ENCODE measurements around the gene ELOVL2. TPM values are rescaled to one million over a fixed set of nuclear protein-coding genes. Genes with fewer than 3 reads are reported as not detected.

Gene ELOVL2
- total and polyA plus RNA-seq, 4 donors: 21.5 to 83.5 (median 44.3) TPM

GRCh38 chr6:11083491-11083890 lies 39.4 kb upstream of the ELOVL2 start:
- Histone ChIP-seq H3K9me3 (ENCODE audit: control insufficient read depth, insufficient read depth, low read length) (no peaks in the 10 kb centered on the region), H3K27ac (ENCODE audit: low read depth, low read length) (no peak overlapping the region), H3K4me1 (ENCODE audit: control insufficient read depth, insufficient read depth, low read length) (no peaks in the 10 kb centered on the region), H3K27me3 (ENCODE audit: control insufficient read depth, insufficient read depth, low read length) (no peaks in the 10 kb centered on the region), H3K36me3 (ENCODE audit: control insufficient read depth, insufficient read depth, low read length) (no peaks in the 10 kb centered on the region), H3K4me3 (ENCODE audit: low read depth, low read length) (no peak overlapping the region)
- DNase-seq (ENCODE audit: low read depth in 4 of 6, low spot score in 6 of 6): no peak
- no CpG with 5 or more reads among the region's 4 CpGs for WGBS (ENCODE audit: insufficient coverage)

GRCh38 chr6:11080296-11080695 lies 36.2 kb upstream of the ELOVL2 start:
- WGBS (ENCODE audit: insufficient coverage): no CpG with 5 or more reads among the region's 3 CpGs
- Histone ChIP-seq H3K27ac (ENCODE audit: low read depth, low read length) (no peak overlapping the region), H3K4me1 (ENCODE audit: control insufficient read depth, insufficient read depth, low read length) (no peaks in the 10 kb centered on the region), H3K36me3 (ENCODE audit: control insufficient read depth, insufficient read depth, low read length) (no peaks in the 10 kb centered on the region), H3K27me3 (ENCODE audit: control insufficient read depth, insufficient read depth, low read length) (no peaks in the 10 kb centered on the region), H3K9me3 (ENCODE audit: control insufficient read depth, insufficient read depth, low read length) (no peaks in the 10 kb centered on the region), H3K4me3 (ENCODE audit: low read depth, low read length) (no peak overlapping the region)
- DNase-seq (ENCODE audit: low read depth in 4 of 6, low spot score in 6 of 6): no peak

GRCh38 chr6:11078266-11078665 lies 34.2 kb upstream of the ELOVL2 start:
- Histone ChIP-seq H3K27ac (ENCODE audit: low read depth, low read length) (no peak overlapping the region), H3K27me3 (ENCODE audit: control insufficient read depth, insufficient read depth, low read length) (no peaks in the 10 kb centered on the region), H3K4me1 (ENCODE audit: control insufficient read depth, insufficient read depth, low read length) (no peaks in the 10 kb centered on the region), H3K36me3 (ENCODE audit: control insufficient read depth, insufficient read depth, low read length) (no peaks in the 10 kb centered on the region), H3K4me3 (ENCODE audit: low read depth, low read length) (no peak overlapping the region), H3K9me3 (ENCODE audit: control insufficient read depth, insufficient read depth, low read length) (no peaks in the 10 kb centered on the region)
- no peak for DNase-seq (ENCODE audit: low read depth in 4 of 6, low spot score in 6 of 6)
- WGBS (ENCODE audit: insufficient coverage): 100% methylated on average over 1 of the region's 4 CpGs

- no peaks in the 10 kb centered on the region for H3K9me3 ChIP-seq (ENCODE audit: control insufficient read depth, insufficient read depth, low read length)
- no peak for DNase-seq (ENCODE audit: low read depth in 4 of 6, low spot score in 6 of 6)
- H3K27me3 ChIP-seq (ENCODE audit: control insufficient read depth, insufficient read depth, low read length): no peaks in the 10 kb centered on the region
- no peaks in the 10 kb centered on the region for H3K4me1 ChIP-seq (ENCODE audit: control insufficient read depth, insufficient read depth, low read length)
- 75% methylated on average over 1 of the region's 2 CpGs for WGBS (ENCODE audit: insufficient coverage)
- H3K27ac ChIP-seq (ENCODE audit: low read depth, low read length): no peak overlapping the region
- H3K4me3 ChIP-seq (ENCODE audit: low read depth, low read length): no peak overlapping the region
- H3K36me3 ChIP-seq (ENCODE audit: control insufficient read depth, insufficient read depth, low read length): no peaks in the 10 kb centered on the region
These were observed 32.4 kb upstream of the ELOVL2 start for GRCh38 chr6:11076540-11076939.

- Histone ChIP-seq H3K27ac (ENCODE audit: low read depth, low read length) (no peak overlapping the region), H3K27me3 (ENCODE audit: control insufficient read depth, insufficient read depth, low read length) (no peaks in the 10 kb centered on the region), H3K4me1 (ENCODE audit: control insufficient read depth, insufficient read depth, low read length) (no peaks in the 10 kb centered on the region), H3K36me3 (ENCODE audit: control insufficient read depth, insufficient read depth, low read length) (no peaks in the 10 kb centered on the region), H3K9me3 (ENCODE audit: control insufficient read depth, insufficient read depth, low read length) (no peaks in the 10 kb centered on the region), H3K4me3 (ENCODE audit: low read depth, low read length) (no peak overlapping the region)
- 92% methylated on average over 3 of the region's 4 CpGs for WGBS (ENCODE audit: insufficient coverage)
- no peak for DNase-seq (ENCODE audit: low read depth in 4 of 6, low spot score in 6 of 6)
These were observed 28.0 kb upstream of the ELOVL2 start for GRCh38 chr6:11072101-11072500.

GRCh38 chr6:11069760-11070159 lies 25.7 kb upstream of the ELOVL2 start:
- Histone ChIP-seq H3K9me3 (ENCODE audit: control insufficient read depth, insufficient read depth, low read length) (no peaks in the 10 kb centered on the region), H3K4me1 (ENCODE audit: control insufficient read depth, insufficient read depth, low read length) (no peaks in the 10 kb centered on the region), H3K4me3 (ENCODE audit: low read depth, low read length) (no peak overlapping the region), H3K36me3 (ENCODE audit: control insufficient read depth, insufficient read depth, low read length) (no peaks in the 10 kb centered on the region), H3K27me3 (ENCODE audit: control insufficient read depth, insufficient read depth, low read length) (no peaks in the 10 kb centered on the region), H3K27ac (ENCODE audit: low read depth, low read length) (no peak overlapping the region)
- no peak for DNase-seq (ENCODE audit: low read depth in 4 of 6, low spot score in 6 of 6)
- WGBS (ENCODE audit: insufficient coverage): no CpG with 5 or more reads among the region's 2 CpGs

- 80% methylated on average over 2 of the region's 2 CpGs for WGBS (ENCODE audit: insufficient coverage)
- DNase-seq (ENCODE audit: low read depth in 4 of 6, low spot score in 6 of 6): no peak
- Histone ChIP-seq H3K4me1 (ENCODE audit: control insufficient read depth, insufficient read depth, low read length) (no peaks in the 10 kb centered on the region), H3K27me3 (ENCODE audit: control insufficient read depth, insufficient read depth, low read length) (no peaks in the 10 kb centered on the region), H3K27ac (ENCODE audit: low read depth, low read length) (no peak overlapping the region), H3K4me3 (ENCODE audit: low read depth, low read length) (no peak overlapping the region), H3K9me3 (ENCODE audit: control insufficient read depth, insufficient read depth, low read length) (no peaks in the 10 kb centered on the region), H3K36me3 (ENCODE audit: control insufficient read depth, insufficient read depth, low read length) (no peaks in the 10 kb centered on the region)
These were observed 23.2 kb upstream of the ELOVL2 start for GRCh38 chr6:11067348-11067747.

GRCh38 chr6:11066505-11067347 lies 22.6 kb upstream of the ELOVL2 start:
- H3K27ac ChIP-seq (ENCODE audit: low read depth, low read length): no peak overlapping the region
- no peaks in the 10 kb centered on the region for H3K27me3 ChIP-seq (ENCODE audit: control insufficient read depth, insufficient read depth, low read length)
- H3K36me3 ChIP-seq (ENCODE audit: control insufficient read depth, insufficient read depth, low read length): no peaks in the 10 kb centered on the region
- DNase-seq (ENCODE audit: low read depth in 4 of 6, low spot score in 6 of 6): no peak
- H3K4me1 ChIP-seq (ENCODE audit: control insufficient read depth, insufficient read depth, low read length): no peaks in the 10 kb centered on the region
- WGBS (ENCODE audit: insufficient coverage): 68% methylated on average over 2 of the region's 6 CpGs
- H3K4me3 ChIP-seq (ENCODE audit: low read depth, low read length): no peak overlapping the region
- H3K9me3 ChIP-seq (ENCODE audit: control insufficient read depth, insufficient read depth, low read length): no peaks in the 10 kb centered on the region

- no peak for DNase-seq (ENCODE audit: low read depth in 4 of 6, low spot score in 6 of 6)
- Histone ChIP-seq H3K27ac (ENCODE audit: low read depth, low read length) (no peak overlapping the region), H3K27me3 (ENCODE audit: control insufficient read depth, insufficient read depth, low read length) (no peaks in the 10 kb centered on the region), H3K4me3 (ENCODE audit: low read depth, low read length) (no peak overlapping the region), H3K9me3 (ENCODE audit: control insufficient read depth, insufficient read depth, low read length) (no peaks in the 10 kb centered on the region), H3K4me1 (ENCODE audit: control insufficient read depth, insufficient read depth, low read length) (no peaks in the 10 kb centered on the region), H3K36me3 (ENCODE audit: control insufficient read depth, insufficient read depth, low read length) (no peaks in the 10 kb centered on the region)
- 91% methylated on average over 2 of the region's 6 CpGs for WGBS (ENCODE audit: insufficient coverage)
These were observed 21.5 kb upstream of the ELOVL2 start for GRCh38 chr6:11065436-11066202.

- Histone ChIP-seq H3K9me3 (ENCODE audit: control insufficient read depth, insufficient read depth, low read length) (no peaks in the 10 kb centered on the region), H3K27me3 (ENCODE audit: control insufficient read depth, insufficient read depth, low read length) (no peaks in the 10 kb centered on the region), H3K4me3 (ENCODE audit: low read depth, low read length) (no peak overlapping the region), H3K36me3 (ENCODE audit: control insufficient read depth, insufficient read depth, low read length) (no peaks in the 10 kb centered on the region), H3K4me1 (ENCODE audit: control insufficient read depth, insufficient read depth, low read length) (no peaks in the 10 kb centered on the region), H3K27ac (ENCODE audit: low read depth, low read length) (no peak overlapping the region)
- 34% methylated on average over 2 of the region's 3 CpGs for WGBS (ENCODE audit: insufficient coverage)
- peak in 2 of 6 donors; percentile 81 to 88 for DNase-seq (ENCODE audit: low read depth in 4 of 6, low spot score in 6 of 6)
These were observed 20.7 kb upstream of the ELOVL2 start for GRCh38 chr6:11064836-11065235.
